Calu3 (cell line): ENCODE results near the gene TXNIP. TPM values are rescaled to one million over a fixed set of nuclear protein-coding genes. Genes with fewer than 3 reads are reported as not detected.

Experiments used
- BruUV-seq: library from RNA; stranded (reverse); fragments of 400-500 nt; replicated peaks from 2 replicates; lab custom pipeline; 2021; lab: Mats Ljungman, UMichigan
- CTCF ChIA-PET: fragments of 300-600 bp; sonication (Branson Sonifier 250); formaldehyde crosslinking; loops from one replicate; lab custom pipeline; 2022; ENCODE audit warnings: antibody characterized with exemption; lab: Charles Lee
- DNase-seq: peaks from one replicate; pipeline ENCODE4 v3.0.0; 2022
- H3K27ac Mint-ChIP-seq: one replicate; pipeline ENCODE4 v1.8.0; 2022; ENCODE audit warnings: mixed read lengths; ENCODE audit not compliant: unreplicated experiment
- H3K27me3 Mint-ChIP-seq: one replicate; pipeline ENCODE4 v1.8.0; 2022; ENCODE audit warnings: mixed read lengths; ENCODE audit not compliant: unreplicated experiment
- H3K36me3 Mint-ChIP-seq: one replicate; pipeline ENCODE4 v1.8.0; 2022; ENCODE audit warnings: mild to moderate bottlenecking, moderate library complexity, mixed read lengths; ENCODE audit not compliant: insufficient read depth, unreplicated experiment
- H3K4me1 Mint-ChIP-seq: one replicate; pipeline ENCODE4 v1.8.0; 2022; ENCODE audit warnings: mild to moderate bottlenecking, low read depth, mixed read lengths; ENCODE audit not compliant: unreplicated experiment
- H3K4me3 Mint-ChIP-seq: one replicate; pipeline ENCODE4 v1.8.0; 2022; ENCODE audit warnings: mild to moderate bottlenecking, low read depth, moderate library complexity, mixed read lengths; ENCODE audit not compliant: unreplicated experiment
- H3K9me3 Mint-ChIP-seq: one replicate; pipeline ENCODE4 v1.8.0; 2022; ENCODE audit warnings: low read depth, mixed read lengths; ENCODE audit not compliant: unreplicated experiment
- intact Hi-C: fragments of 100-400 bp; cut with micrococcal nuclease; formaldehyde crosslinking; loops from one replicate; pipeline ENCODE4 v1.10.0; 2022; ENCODE audit not compliant: unreplicated experiment
- total RNA-seq: library from RNA; stranded (reverse); gene quantifications from 2 replicates; pipeline ENCODE4 v1.2.3, GENCODE V29; 2022
- TF ChIP-seq, protein P1 (sequence below): fragments of 200-600 bp; IDR thresholded peaks from one replicate; pipeline ENCODE4 v1.8.0; 2022; ENCODE audit warnings: antibody characterized with exemption; ENCODE audit not compliant: unreplicated experiment

Gene TXNIP
- total RNA-seq, 1 experiment from 2014 or later, result 18.5 TPM

- no peak for DNase-seq
- no peaks in the 10 kb centered on the region for H3K9me3 Mint-ChIP-seq
- H3K4me1 Mint-ChIP-seq, result peaks cover 47% of the 10 kb centered on the region
- H3K27me3 Mint-ChIP-seq, result no peaks in the 10 kb centered on the region
- no TSS peak for BruUV-seq
- H3K27ac Mint-ChIP-seq, result no peak overlapping the region
- CTCF ChIA-PET, result no interaction called here
- TF ChIP-seq, protein P1, sequence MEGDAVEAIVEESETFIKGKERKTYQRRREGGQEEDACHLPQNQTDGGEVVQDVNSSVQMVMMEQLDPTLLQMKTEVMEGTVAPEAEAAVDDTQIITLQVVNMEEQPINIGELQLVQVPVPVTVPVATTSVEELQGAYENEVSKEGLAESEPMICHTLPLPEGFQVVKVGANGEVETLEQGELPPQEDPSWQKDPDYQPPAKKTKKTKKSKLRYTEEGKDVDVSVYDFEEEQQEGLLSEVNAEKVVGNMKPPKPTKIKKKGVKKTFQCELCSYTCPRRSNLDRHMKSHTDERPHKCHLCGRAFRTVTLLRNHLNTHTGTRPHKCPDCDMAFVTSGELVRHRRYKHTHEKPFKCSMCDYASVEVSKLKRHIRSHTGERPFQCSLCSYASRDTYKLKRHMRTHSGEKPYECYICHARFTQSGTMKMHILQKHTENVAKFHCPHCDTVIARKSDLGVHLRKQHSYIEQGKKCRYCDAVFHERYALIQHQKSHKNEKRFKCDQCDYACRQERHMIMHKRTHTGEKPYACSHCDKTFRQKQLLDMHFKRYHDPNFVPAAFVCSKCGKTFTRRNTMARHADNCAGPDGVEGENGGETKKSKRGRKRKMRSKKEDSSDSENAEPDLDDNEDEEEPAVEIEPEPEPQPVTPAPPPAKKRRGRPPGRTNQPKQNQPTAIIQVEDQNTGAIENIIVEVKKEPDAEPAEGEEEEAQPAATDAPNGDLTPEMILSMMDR, result no peak
- intact Hi-C loops, result no loop called here
- H3K4me3 Mint-ChIP-seq, result no peak overlapping the region
- peaks cover 12% of the 10 kb centered on the region for H3K36me3 Mint-ChIP-seq
These were observed 3.1 kb upstream of the TXNIP start for GRCh38 chr1:145999321-146000024.

- Mint-ChIP-seq H3K27me3 (no peaks in the 10 kb centered on the region), H3K4me3 (peak overlapping the region; percentile 78), H3K27ac (no peak overlapping the region), H3K9me3 (no peaks in the 10 kb centered on the region), H3K4me1 (peaks cover 47% of the 10 kb centered on the region), H3K36me3 (peaks cover 12% of the 10 kb centered on the region)
- TF ChIP-seq, protein P1, result no peak
- intact Hi-C loops, result no loop called here
- no peak for DNase-seq
- BruUV-seq, result no TSS peak
- CTCF ChIA-PET, result interaction anchor here (1.1 kb wide), 1 partner anchor 19 kb away, joined by 5 read pairs; no protein-coding TSS in a partner anchor
These were observed 1.3 kb upstream of the TXNIP start for GRCh38 chr1:145997718-145998023.

GRCh38 chr1:145997016-145997717 is 788 bp upstream of the TXNIP start:
- Mint-ChIP-seq H3K9me3 (no peaks in the 10 kb centered on the region), H3K36me3 (peaks cover 12% of the 10 kb centered on the region), H3K27ac (peak overlapping the region; percentile 83), H3K4me1 (peaks cover 47% of the 10 kb centered on the region), H3K27me3 (no peaks in the 10 kb centered on the region), H3K4me3 (peak overlapping the region; percentile 78)
- DNase-seq, result no peak
- CTCF ChIA-PET, result interaction anchor here (1.4 to 1.5 kb wide), 2 partner anchors 18 to 105 kb away, joined by 3 to 4 read pairs; no protein-coding TSS in a partner anchor
- TF ChIP-seq, protein P1, result no peak
- no TSS peak for BruUV-seq
- intact Hi-C loops, result no loop called here

- Mint-ChIP-seq H3K4me3 (peak overlapping the region; percentile 78), H3K4me1 (peaks cover 47% of the 10 kb centered on the region), H3K9me3 (no peaks in the 10 kb centered on the region), H3K27me3 (no peaks in the 10 kb centered on the region), H3K36me3 (peaks cover 12% of the 10 kb centered on the region), H3K27ac (peak overlapping the region; percentile 83)
- TF ChIP-seq, protein P1, result no peak
- intact Hi-C loops, result no loop called here
- TSS peak; percentile 64 for BruUV-seq
- CTCF ChIA-PET, result interaction anchor here (1.4 to 1.5 kb wide), 2 partner anchors 17 to 104 kb away, joined by 3 to 4 read pairs; no protein-coding TSS in a partner anchor
- DNase-seq, result no peak
These were observed 381 bp downstream of the TXNIP start for GRCh38 chr1:145995964-145996432.
